SU-DHL-6 (cell line): ENCODE measurements around the gene TADA2B.

ENCODE experiments used
- EZH2phosphoT487 ChIP-seq: fragments of 200-600 bp; sonication (generic), shearing (Covaris generic); conservative IDR thresholded peaks from 2 replicates; pipeline ENCODE4 v1.6.1; 2018; ENCODE audit warnings: mild to moderate bottlenecking, antibody characterized with exemption, low read length, moderate library complexity, mixed read lengths
- TF ChIP-seq, protein P1 (sequence below): fragments of 200-600 bp; sonication (generic); IDR thresholded peaks from one replicate; pipeline ENCODE4 v1.5.1; 2017; ENCODE audit warnings: antibody characterized with exemption, mild to moderate bottlenecking, low read length, moderate library complexity; ENCODE audit not compliant: insufficient read depth, poor library complexity, severe bottlenecking

DNA sequence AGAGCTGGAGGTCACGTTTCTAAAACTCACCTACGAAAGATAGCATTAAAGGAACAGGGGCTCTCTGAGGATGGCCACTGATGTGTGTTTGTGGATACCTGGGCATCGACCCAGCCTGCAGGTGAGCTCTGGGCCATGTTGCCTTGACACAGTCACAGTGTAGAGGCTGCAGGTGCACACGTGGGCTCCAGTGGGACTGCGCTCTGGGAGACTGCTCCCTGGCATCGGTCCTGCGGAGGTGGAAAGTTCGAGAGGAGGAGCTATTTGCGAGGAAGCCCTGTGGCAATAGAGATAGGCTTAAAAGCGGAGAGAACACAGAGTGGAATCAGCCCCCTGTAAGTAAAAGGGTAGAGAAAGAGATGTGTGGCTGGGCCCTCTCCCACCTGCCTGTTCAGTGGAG, 12.3 kb upstream of the TADA2B start:
- TF ChIP-seq, protein P1, sequence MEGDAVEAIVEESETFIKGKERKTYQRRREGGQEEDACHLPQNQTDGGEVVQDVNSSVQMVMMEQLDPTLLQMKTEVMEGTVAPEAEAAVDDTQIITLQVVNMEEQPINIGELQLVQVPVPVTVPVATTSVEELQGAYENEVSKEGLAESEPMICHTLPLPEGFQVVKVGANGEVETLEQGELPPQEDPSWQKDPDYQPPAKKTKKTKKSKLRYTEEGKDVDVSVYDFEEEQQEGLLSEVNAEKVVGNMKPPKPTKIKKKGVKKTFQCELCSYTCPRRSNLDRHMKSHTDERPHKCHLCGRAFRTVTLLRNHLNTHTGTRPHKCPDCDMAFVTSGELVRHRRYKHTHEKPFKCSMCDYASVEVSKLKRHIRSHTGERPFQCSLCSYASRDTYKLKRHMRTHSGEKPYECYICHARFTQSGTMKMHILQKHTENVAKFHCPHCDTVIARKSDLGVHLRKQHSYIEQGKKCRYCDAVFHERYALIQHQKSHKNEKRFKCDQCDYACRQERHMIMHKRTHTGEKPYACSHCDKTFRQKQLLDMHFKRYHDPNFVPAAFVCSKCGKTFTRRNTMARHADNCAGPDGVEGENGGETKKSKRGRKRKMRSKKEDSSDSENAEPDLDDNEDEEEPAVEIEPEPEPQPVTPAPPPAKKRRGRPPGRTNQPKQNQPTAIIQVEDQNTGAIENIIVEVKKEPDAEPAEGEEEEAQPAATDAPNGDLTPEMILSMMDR, result no peak
- no peak for TF ChIP-seq EZH2phosphoT487
